GM19043 (cell line): ENCODE measurements around the gene FHOD3.
"Not testable (repeated sequence)": the region's sequence is repeated elsewhere in the genome, so short reads cannot be mapped to it uniquely, and the experiment has no call there.

Experiments used
- ATAC-seq: cut with Tn5 transposase; IDR thresholded peaks from one replicate; pipeline ENCODE4 v1.9.1; 2021; ENCODE audit warnings: low read depth; ENCODE audit not compliant: unreplicated experiment

The FHOD3 gene

DNA sequence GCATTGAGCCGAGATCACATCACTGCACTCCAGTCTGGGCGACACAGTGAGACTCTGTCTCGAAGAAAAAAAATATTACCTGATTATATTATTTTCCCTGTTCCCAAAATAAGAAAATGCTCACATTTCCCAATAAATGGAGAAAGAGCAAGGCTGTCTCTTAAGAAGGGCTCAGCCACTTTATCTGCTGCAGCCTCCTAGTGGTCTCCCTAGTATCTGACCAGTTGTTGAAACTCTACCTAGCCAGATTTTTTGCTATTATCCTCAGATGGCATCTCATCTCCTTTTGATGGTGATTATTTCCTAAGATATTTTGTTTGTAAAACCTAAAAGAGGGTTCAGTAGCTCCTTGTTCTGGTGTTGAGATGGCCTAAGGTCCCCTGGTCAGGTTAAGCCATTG lies 417.0 kb downstream of the FHOD3 start:
- ATAC-seq, result no peak

DNA sequence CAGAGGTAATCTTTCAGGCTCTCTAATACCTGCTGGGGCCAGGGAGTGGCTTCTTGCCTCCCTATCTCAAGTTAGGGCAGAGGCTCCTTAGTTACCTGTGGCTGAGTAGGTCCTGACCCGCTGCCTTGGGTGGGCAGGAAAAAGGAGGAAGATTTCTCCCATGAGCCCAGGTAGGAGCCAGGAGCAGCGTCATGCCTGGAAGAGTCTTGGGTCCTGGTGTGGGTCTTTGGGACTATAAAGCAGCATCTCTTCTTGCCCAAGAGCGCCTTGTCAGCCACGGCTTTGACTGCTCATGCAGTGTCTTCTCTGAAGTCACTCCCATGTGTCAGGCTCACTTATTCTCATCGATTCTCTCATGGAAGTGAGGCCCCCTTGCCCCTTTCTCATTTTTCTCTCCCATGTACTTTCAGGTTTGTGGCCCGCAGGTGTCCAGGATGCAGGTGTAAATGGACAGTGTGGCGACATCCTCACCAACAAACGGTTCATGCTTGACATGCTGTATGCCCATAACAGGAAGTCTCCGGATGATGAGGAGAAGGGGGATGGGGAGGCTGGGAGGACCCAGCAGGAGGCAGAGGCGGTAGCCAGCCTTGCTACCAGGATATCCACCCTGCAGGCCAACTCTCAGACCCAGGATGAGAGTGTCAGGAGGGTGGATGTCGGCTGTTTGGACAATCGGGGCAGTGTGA lies 420.1 kb downstream of the FHOD3 start:
- no peak for ATAC-seq

DNA sequence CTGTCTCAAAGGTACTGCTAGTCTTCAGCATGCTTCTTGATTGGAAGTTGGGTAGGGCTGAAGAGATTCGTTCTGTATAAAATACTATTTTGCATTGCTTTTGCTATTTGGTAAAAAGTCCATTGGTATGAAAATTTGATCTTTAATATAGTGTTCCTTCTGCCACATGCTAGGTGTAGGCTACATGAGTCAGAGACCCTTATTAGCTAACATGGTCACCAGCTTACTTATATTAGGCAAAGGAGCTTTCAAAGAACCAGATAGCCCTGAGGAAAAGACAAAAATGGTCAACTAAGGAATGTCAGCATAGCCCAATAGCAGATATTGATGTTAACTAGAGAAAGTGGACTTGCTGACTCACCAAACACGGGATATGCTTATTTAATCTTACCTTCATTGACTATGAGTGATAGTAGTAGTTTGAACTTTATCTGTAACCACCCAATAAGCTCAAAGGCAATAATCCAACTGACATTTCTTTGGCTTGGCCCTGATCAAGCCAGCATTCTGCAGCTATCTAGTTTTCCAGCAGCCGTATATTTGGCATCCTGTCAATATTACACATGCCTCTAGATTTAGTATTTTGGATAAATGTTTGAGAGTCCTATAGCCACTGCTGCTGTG lies 421.3 kb downstream of the FHOD3 start:
- no peak for ATAC-seq

DNA sequence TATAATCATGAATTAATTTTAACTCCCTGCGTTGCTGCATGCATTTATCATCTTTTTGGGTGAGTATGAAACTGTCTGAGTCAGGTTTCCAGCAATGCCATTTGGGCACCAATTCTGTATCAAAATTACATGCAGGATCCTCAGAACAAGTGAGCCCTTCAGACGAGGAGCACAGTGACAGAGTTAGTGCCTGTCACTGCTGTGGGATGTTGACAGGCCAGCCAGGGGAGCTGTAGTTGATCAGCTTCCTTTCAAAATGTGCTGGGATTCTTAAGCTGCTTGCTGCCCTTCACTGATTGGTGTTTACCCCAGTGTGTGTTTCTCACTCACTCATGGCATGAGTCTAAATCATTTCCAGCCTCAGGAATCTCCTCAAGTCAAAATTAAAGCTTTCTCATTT lies 422.1 kb downstream of the FHOD3 start:
- ATAC-seq, result no peak

DNA sequence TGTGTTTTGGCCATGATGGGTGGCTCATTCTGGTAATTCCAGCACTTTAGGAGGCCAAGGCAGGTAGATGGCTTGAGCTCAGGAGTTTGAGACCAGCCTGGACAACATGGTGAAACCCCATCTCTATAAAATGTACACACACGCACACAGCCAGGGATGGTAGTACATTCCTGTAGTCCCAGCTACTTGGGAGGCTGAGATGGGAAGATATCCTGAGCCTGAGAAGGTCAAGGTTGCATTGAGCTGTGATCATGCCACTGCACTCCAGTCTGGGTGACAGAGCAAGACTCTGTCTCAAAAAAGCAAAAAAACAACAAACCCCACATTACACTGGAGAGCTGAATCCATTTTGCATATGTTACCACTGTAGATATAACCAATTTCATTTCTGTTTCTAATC lies 423.8 kb downstream of the FHOD3 start:
- not testable (repeated sequence) for ATAC-seq

DNA sequence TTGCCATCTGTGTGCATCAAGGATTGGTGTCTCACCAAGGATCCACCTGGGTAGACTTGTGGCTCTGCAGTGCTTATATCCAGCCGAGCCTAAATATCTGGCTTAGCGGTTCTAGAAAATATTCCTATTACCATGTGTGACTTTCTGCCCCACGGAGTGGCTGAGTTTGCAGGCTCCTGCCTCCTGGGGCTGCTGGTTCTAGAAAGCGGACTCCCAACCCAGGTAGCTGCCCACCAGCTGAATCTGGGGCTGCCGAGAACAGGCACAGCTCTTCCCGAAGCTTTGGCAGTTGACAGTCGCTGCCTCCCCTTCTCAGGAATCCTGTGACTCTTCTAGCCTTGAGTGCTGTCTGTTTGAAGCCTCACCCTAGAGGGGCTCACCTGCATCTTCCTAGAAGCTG lies 426.7 kb downstream of the FHOD3 start:
- ATAC-seq, result no peak

DNA sequence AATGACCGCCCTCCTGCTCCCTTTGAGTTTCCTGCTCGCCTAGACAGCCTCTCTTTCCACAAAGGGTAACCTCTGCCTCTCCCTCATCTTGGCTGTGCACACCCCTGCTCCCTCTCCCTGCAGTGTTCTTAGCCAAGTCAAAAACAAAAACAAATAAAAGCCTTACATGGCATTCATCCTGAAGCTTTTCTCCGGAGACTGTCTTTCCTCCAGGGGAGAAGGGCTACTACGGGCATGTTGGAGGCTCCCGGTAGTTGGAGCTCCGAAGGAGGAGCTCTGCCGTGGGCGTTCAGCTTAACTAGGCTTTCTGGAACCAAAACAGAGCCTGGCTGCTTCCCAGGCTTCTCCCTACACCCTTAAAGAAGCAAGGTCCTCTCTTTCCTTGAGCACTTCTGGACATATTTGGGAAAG lies 427.1 kb downstream of the FHOD3 start:
- ATAC-seq, result no peak

DNA sequence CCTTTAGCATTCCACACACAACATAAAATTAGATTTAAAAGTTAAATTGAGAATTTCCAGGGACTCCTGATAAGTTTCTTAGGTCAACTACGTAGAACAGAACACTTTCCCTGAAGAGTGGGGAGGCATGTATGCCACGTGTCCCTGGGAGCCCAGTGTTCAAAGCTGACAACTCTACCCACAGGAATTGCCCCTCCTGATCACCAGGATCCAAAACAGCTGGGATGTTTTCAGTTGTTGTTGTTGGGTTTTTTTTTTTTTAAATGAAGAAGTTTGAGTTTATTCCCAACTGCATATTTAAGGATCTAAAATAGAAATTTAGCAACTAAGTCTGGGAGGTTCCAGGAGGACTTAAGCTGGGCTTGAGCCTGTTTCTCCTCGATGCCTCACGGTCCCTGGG lies 430.8 kb downstream of the FHOD3 start:
- no peak for ATAC-seq

DNA sequence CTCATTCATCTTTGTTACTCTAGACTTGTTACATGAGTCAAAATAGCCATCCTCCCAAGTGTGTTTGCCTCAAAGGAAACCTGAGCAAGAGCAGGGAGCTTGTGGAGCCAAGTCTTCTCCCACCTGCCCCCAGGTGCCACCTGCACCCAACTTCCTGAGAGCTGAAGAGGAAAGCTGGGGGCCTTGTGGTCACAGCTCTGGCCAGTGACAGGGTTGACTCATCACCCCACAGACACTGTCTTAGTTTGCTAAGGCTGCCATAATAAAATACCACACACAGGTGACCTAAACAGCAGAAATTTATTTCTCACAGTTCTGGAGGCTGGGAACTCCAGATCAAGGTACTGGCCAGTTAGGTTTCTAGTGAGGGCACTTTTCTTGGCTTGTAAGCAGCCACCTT lies 431.7 kb downstream of the FHOD3 start:
- ATAC-seq, result no peak

DNA sequence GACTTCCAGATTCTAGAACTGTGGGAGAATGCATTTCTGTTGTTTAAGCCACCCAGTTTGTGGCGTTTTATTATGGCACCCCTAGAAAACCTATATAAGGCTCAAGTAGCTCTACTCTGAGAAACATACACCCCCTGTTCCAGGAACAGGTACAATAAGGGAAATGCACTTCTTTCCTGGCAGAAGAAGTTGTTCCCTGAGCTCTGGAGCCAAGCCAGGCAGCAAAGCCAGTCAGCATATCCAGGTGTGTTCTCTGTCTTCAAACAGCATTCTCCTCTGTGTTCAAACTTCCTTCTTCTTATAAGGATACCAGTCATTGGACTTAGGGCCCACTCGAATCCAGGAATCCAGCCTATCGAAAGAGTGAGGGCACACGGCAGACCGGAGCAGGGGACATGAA lies 434.8 kb downstream of the FHOD3 start:
- no peak for ATAC-seq

DNA sequence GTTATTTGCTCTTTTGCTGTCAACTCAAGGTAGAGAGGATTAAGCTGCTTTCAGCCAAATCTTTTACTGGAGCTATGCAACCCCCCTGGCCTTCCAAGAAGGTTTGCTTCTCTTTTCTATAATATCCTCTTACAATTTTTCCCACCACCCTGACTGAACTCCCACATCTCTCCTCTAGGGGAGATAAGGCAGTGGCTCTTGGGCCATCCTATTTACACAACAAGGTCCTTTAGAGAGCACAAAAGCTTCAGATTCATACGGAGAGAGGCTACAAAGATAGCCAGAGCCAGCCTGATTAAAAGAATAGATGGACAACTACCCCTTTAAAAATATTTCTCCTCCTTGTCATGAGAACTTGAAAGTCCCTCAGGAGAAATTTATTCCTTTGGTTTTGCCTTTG lies 435.6 kb downstream of the FHOD3 start:
- no peak for ATAC-seq

DNA sequence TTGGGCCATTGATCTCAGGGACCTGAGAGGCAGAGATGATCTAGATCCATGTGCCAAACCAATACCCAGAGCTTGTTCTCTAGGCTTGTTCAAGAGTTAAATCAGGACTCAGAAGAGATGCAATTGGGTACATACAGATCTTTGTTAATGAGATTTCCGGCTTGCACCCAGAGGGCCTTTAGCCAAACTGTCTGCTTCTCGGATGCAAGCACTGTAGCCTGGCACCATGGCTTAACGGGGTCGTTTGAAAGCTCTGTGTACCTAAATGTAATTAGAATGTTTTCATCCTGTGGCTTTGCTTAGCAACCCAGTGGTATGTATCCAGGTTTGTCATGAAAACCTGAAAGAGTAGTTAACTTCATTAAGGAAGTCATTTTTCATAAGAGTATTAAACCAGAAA lies 437.1 kb downstream of the FHOD3 start:
- ATAC-seq, result no peak

DNA sequence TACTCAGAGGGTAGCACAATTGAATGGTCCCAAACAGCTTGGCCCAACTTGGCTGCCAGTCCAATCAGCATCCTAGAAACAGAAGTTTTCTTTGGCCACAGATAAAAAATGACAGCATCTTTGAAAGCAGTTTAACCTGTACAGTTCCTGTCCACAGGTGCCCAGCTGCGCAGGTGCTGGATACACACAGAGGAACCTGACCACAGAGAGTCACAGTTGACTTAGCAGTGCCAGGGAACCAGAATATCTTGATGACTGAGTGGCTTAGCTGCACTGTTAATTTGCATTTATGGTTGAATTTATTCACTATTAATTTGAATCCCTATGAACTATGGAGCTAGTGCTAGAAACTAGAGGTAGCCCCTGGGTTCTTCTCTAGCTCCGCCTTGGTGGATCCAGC lies 437.6 kb downstream of the FHOD3 start:
- no peak for ATAC-seq

DNA sequence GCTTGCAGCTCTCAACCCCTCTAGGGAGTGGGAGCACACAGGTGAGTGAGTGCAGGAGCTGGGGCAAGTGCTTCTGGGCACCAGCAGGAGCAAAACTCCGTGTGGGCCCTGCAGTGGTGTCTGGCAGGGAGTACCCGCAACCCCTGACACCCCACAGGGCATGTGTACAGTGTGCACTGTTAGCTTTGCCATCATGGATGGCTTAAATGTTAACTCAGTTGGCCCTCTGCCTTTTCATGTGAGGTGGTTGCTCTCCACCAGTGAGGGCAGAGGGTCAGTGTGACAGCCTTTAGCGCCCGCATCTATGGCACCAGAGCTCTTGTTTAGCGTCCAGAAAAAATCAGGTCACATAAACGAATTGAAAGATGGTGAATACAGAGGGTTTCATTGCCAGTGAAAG lies 438.6 kb downstream of the FHOD3 start:
- ATAC-seq, result no peak

DNA sequence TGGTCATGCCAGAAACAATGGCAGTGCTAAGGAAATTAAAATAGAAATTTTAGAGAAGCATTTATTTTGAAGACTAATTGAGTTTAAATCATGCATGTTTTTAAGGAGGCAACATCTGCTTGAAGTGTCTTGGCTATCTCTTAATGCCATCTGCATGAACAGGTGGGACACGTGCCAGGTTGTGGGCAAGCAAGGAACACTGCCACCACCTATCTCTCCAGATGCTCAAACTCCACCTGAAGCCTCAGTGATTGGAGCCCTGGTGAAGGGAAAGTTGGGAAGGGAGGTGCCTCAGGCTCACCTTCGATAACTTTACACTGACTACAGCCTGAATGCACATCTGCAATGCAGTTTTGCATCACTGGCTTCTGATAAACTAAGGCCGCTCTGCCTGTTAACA lies 439.8 kb downstream of the FHOD3 start:
- no peak for ATAC-seq

DNA sequence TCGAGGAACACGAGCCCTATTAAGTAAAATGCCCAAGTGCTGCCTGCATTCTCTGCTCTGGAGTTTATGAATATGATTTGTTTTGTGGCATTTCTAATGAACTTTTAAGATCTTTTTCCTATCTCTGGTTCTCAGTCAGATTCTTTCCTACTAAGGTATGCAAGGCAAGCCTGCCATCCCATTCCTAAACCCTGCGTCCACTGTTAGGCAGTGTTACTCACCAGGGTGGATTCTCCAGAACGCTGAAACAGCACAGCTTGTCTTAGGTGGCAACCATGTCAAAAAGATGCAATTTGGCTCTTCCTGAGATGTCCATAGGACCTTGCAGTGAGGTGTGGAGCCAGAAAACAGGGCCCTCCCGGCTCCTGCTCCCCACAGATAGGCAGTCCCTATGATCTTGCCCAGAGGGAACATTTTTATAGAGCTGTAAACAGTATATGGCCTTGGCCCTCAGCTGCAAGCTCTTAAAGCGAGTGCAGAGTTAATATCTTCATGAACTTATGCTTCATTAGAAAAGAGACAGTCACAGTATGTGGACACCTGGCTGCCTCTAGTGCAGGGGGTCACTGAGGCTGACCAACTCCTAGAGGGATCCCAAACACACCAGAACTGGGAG lies 446.9 kb downstream of the FHOD3 start:
- ATAC-seq, result no peak

DNA sequence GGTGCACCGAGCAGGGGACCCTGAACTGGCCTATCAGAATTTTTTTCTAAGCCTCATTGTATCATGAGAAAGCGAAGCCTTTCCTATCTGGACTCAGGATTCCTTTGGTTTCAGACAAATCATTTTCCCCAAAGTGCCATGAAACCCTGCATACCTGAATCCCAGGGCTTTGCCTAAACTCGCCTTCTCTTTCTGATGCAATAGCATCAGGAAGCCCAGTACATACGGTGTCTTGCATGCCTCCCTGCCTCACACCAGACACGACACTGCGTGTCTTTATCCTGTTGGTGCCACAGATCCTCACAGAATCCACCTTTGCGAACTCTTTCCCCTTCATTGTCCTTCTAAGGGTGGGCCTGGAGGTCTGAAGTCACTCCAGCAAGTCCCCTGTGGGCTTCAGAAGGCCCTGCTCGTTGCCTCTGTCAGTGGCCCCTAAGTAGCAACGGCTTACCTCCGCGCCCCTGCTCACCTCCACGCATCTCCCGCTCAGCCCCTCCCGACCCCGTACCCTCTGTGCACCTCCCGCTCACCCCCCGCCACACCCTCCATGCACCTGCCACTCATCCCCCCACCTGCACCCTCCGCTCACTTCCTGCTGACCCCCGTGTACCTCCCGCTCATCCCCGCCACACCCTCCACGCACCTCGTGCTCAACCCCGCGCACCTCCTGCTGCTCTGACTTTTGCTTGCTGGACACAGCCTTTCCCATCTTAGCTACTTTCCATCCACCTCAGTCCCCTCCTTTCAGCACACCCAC lies 447.9 kb downstream of the FHOD3 start:
- ATAC-seq, result no peak

DNA sequence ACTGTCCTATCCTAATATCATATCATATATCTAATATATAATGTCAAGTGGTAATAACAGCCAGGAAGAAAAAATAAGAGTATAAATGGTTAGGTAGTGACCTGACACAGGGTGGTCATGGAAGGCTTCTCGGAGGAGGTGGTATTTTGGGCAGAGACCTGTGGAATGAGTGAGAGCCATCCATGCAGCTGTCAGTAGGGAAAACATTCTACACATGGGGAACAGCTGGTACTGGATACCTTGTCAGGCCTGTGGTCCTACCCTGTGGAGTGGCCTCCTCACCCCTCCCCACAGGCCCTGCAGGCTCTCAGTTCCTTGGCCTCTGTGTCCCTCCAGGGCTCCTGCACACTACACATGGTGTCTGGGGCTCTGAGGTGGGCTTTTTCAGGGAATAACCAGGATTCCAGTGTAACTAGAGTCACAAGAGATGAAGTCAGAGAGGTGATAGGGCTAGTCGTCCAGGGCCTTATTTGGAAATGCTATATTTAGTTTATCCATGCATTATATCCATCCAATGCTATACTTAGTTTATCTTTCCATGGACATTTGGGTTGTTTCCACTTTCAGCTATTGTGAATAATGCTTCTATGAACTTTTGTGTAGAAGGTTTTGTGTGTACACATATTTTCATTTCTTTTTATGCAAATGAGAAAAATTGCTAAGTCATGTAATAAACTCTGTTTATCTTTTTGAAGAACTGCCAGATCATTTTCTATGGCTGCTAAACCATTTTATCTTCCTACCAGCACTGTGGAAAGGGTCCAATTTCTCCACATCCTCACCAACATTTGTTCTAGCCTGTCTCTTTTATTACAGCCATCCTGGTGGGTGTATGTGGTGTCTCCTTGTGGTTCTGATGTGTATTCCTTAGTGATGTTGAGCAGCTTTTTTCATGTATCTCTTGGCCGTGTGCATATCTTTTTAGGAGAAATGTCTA lies 455.7 kb downstream of the FHOD3 start:
- ATAC-seq, result no peak

DNA sequence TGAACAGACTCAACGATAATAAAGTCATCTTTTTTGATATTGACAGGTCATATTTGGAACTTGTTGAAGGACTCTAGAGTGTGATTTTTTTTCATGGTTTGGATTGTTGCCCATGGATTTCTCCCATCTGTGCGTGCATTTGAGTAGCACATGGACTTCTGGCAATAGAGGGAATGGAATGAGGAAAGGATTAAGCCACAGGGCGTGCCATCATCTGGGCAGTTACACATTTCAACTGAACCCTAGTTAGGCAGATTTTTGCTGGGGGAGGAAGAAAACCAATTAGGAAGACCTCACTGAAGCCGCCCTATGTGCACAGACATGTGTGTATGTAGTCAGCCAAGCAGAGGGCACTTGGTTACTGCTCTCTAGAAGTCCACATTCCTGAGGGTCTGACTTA lies 458.7 kb downstream of the FHOD3 start:
- ATAC-seq, result no peak

DNA sequence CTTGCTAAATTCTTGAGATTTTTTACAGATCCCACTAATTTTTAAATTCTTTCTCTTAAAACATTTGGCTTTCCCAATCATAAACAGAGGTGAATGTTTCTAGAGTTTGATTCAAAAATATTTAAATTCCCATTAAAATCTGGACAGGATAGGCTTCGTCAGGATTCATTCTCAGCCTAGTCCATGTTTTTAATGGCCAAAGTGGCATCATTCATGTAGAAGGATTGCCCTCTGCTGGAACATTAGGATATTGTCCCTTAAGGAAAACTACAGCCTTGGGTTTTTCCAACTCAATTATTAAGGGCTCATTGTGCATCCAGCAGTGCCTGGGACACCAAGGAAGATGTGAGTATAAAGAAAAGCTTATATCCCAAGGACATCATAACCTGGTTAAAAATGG lies 459.6 kb downstream of the FHOD3 start:
- ATAC-seq, result no peak
